Measurements from ENCODE around the gene PRSS58.

GRCh38 chr7:142280263-142280662 is 22.4 kb upstream of the PRSS58 start:
- TF ChIP-seq CTCF (IDR thresholded peaks at IDR 0.05 in 4 of 5, conservative IDR thresholded peaks at IDR 0.05 in 1 of 5) (no peak), POLR2A (IDR thresholded peaks at IDR 0.05) (no peak)

All from gastrocnemius medialis (tissue), 4 donors.